GM21737 (cell line): Measurements from ENCODE around the gene SUMO1.
"Not testable (repeated sequence)": the region's sequence is repeated elsewhere in the genome, so short reads cannot be mapped to it uniquely, and the experiment has no call there.

ENCODE experiments used
- ATAC-seq: cut with Tn5 transposase; IDR thresholded peaks from one replicate; pipeline ENCODE4 v1.9.1; 2021; ENCODE audit warnings: mild to moderate bottlenecking, moderate library complexity; ENCODE audit not compliant: unreplicated experiment

The SUMO1 gene

GRCh38 chr2:202238234-202239197 lies at the start of gene SUMO1:
Gene SUMO1 (minus strand): TSS chr2:202238597. CDS start chr2:202238451, 146 bp downstream.
- peak; percentile 97 for ATAC-seq

- no peak for ATAC-seq
Measured at GRCh38 chr2:202286595-202286994, 48.2 kb upstream of the SUMO1 start.

- no peak for ATAC-seq
Measured at GRCh38 chr2:202278944-202279343, 40.5 kb upstream of the SUMO1 start.

- ATAC-seq: no peak
Measured at GRCh38 chr2:202278036-202278760, 39.8 kb upstream of the SUMO1 start.

GRCh38 chr2:202276078-202276720 lies 37.8 kb upstream of the SUMO1 start:
- ATAC-seq: not testable (repeated sequence)

- ATAC-seq: no peak
Measured at GRCh38 chr2:202270487-202270886, 32.1 kb upstream of the SUMO1 start.

- ATAC-seq: no peak
Measured at GRCh38 chr2:202269585-202269984, 31.2 kb upstream of the SUMO1 start.

GRCh38 chr2:202267495-202267894 lies 29.1 kb upstream of the SUMO1 start:
- no peak for ATAC-seq

- ATAC-seq: peak; percentile 81
Measured at GRCh38 chr2:202265467-202266277, 27.3 kb upstream of the SUMO1 start, which contains the start of gene NOP58. Gene NOP58 (plus strand): TSS chr2:202265763. CDS start chr2:202265942, 179 bp downstream.

GRCh38 chr2:202261531-202261930 lies 23.1 kb upstream of the SUMO1 start:
- ATAC-seq: no peak

GRCh38 chr2:202251494-202251893 lies 13.1 kb upstream of the SUMO1 start:
- ATAC-seq: no peak

GRCh38 chr2:202249521-202250253 lies 11.3 kb upstream of the SUMO1 start:
- ATAC-seq: no peak

- ATAC-seq: not testable (repeated sequence)
Measured at GRCh38 chr2:202247710-202248109, 9.3 kb upstream of the SUMO1 start.

GRCh38 chr2:202237787-202238233 lies 587 bp downstream of the SUMO1 start:
- ATAC-seq: peak; percentile 44

GRCh38 chr2:202221873-202222272 lies 16.5 kb downstream of the SUMO1 start:
- ATAC-seq: no peak

- no peak for ATAC-seq
Measured at GRCh38 chr2:202215179-202215578, 23.2 kb downstream of the SUMO1 start.

- ATAC-seq: no peak
Measured at GRCh38 chr2:202208526-202208925, 29.9 kb downstream of the SUMO1 start.

- no peak for ATAC-seq
Measured at GRCh38 chr2:202204855-202205254, 33.5 kb downstream of the SUMO1 start.

- no peak for ATAC-seq
Measured at GRCh38 chr2:202203348-202203747, 35.0 kb downstream of the SUMO1 start.
